BE2C (cell line): ENCODE results near the gene LRRC41.

Experiments used
- DNase-seq: peaks from one replicate; pipeline ENCODE4 v3.0.0-alpha.2; 2020
- H3K27me3 ChIP-seq: fragments of 250-450 bp; sonication (Bioruptor Pico); 2 replicates; pipeline ENCODE4 v1.5.1; 2020; ENCODE audit warnings: mild to moderate bottlenecking
- H3K36me3 ChIP-seq: fragments of 250-450 bp; sonication (Bioruptor Pico); 2 replicates; pipeline ENCODE4 v1.5.1; 2020; ENCODE audit warnings: mild to moderate bottlenecking
- H3K4me1 ChIP-seq: fragments of 250-450 bp; sonication (Bioruptor Pico); 2 replicates; pipeline ENCODE4 v1.5.1; 2020
- H3K4me3 ChIP-seq: 2 replicates; pipeline ENCODE4 v1.5.1; 2011; ENCODE audit warnings: low read depth, low read length
- H3K9me3 ChIP-seq: fragments of 250-450 bp; sonication (Bioruptor Pico); 2 replicates; pipeline ENCODE4 v1.5.1; 2020
- TF ChIP-seq, protein P1 (sequence below): IDR thresholded peaks from 2 replicates; pipeline ENCODE4 v1.5.1; 2012; ENCODE audit warnings: mild to moderate bottlenecking, low read depth, low read length

The LRRC41 gene

DNA sequence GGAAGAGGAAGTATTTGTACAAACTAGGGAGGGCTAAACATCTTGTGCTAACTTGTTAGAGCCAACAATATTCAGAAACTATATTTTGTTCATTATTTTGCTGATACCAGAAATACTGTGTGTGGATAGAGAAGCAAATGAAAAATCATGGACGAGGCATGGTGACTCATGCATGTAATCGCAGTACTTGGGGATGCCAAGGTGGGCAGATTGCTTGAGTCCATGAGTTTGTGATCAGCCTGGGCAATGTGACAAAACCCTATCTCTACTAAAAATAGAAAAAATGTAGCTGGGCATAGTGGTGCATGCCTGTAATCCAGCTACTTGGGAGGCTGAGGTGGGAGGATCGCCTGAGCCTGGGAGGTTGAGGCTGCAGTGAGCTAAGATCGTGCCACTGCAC is 13.4 kb downstream of the LRRC41 start:
- Histone ChIP-seq H3K27me3 (no peaks in the 10 kb centered on the region), H3K9me3 (no peaks in the 10 kb centered on the region)

DNA sequence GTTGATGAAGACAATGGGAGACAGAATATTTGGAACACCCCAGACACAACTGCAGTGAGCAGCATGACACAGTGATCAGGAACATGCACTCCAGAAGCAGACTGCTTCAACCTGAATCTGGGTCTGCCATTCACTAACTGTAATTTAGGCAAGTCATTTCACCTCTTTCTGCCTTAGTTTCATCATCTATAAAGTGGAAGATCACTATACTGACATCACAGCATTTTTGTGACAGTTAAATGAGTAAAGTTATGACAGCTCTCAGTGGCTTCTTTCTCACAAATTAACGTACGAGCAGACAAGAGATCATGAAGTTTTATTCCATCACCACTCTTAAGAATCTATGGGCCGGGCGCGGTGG is 14.3 kb downstream of the LRRC41 start:
- H3K4me1 ChIP-seq, result no peaks in the 10 kb centered on the region
- no peaks in the 10 kb centered on the region for H3K9me3 ChIP-seq
- H3K27me3 ChIP-seq, result no peaks in the 10 kb centered on the region
- peaks cover 5% of the 10 kb centered on the region; the same call in 1 of the 2 replicates for H3K36me3 ChIP-seq
- no peak for DNase-seq
- no peak overlapping the region for H3K4me3 ChIP-seq
- TF ChIP-seq, protein P1, sequence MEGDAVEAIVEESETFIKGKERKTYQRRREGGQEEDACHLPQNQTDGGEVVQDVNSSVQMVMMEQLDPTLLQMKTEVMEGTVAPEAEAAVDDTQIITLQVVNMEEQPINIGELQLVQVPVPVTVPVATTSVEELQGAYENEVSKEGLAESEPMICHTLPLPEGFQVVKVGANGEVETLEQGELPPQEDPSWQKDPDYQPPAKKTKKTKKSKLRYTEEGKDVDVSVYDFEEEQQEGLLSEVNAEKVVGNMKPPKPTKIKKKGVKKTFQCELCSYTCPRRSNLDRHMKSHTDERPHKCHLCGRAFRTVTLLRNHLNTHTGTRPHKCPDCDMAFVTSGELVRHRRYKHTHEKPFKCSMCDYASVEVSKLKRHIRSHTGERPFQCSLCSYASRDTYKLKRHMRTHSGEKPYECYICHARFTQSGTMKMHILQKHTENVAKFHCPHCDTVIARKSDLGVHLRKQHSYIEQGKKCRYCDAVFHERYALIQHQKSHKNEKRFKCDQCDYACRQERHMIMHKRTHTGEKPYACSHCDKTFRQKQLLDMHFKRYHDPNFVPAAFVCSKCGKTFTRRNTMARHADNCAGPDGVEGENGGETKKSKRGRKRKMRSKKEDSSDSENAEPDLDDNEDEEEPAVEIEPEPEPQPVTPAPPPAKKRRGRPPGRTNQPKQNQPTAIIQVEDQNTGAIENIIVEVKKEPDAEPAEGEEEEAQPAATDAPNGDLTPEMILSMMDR, result no peak

More for the DNA sequence above, 13.4 kb downstream of the LRRC41 start:
- Histone ChIP-seq H3K4me3 (no peak overlapping the region), H3K4me1 (no peaks in the 10 kb centered on the region), H3K36me3 (peaks cover 5% of the 10 kb centered on the region; the same call in 1 of the 2 replicates)
- DNase-seq, result no peak
- TF ChIP-seq, protein P1, result no peak

DNA sequence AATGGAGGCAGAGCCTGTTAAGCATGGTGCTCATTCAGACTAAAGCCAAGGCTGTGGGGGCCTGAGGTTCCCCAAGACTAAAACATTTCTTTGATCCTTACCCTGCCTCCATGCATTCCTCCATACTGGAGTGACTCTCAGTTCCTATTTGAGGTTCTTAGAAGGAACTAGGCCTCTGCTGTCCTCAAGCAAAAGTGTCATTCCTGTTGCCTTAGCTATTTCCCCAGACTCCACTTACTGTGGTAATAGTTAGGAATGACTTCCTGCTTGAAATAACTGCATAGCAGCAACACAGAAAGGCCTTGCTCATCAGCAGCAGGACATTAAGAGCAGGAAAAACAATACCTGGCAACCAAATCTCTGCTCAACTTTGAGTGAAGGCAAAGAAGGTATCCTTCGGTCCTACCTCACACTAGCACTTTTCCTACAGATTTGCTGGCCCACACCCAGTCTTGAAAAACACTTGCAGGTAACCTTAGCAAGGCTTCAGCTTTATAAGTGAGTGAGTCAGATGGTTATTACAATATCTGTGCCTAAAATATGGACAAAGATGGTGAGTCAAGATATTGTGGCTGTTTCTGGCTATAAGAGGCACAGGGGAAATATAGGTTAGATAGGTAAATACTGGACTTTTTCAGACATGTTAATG is 14.8 kb downstream of the LRRC41 start:
- TF ChIP-seq, protein P1, result no peak
- DNase-seq, result no peak
- no peaks in the 10 kb centered on the region for H3K9me3 ChIP-seq
- peaks cover 5% of the 10 kb centered on the region; the same call in 1 of the 2 replicates for H3K36me3 ChIP-seq
- no peaks in the 10 kb centered on the region for H3K4me1 ChIP-seq
- no peak overlapping the region for H3K4me3 ChIP-seq
- no peaks in the 10 kb centered on the region for H3K27me3 ChIP-seq

DNA sequence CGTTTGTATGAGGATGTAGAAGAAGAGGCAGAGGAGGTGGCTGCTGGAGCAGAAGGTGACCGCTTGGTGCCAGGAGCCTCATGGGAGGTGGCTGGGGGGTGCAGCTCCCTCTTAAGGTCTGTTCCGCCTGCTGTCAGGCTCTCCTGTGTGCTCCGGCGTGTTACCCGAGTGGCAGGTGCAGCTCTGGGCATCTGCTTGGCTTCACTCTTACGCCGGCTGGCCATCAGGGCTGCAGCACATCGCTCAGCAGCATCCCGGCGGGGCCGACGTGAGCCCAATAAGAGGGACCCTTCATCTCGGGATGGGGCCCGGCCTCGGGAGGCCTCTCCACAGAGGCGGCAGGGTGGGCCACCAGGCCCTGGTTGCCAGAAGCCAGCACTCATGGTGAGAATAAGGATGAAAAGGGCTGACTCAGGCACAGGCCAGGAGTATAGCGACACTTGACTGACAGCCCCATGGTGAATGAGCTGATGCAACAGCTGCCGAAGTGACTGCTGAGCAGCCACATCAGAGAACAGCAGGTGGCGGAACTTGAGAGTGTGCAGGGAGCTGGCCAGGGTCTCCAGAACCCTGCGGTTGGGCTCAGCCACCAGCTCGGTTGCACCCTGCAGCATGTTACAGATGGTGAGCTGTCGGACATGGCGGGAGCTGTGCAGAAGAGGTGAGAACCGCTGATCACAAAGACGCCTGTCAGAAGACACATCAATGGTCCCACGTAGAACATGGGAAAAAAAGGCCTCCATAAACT is 17.5 kb downstream of the LRRC41 start:
- H3K4me3 ChIP-seq, result no peak overlapping the region
- peaks cover 5% of the 10 kb centered on the region; the same call in 1 of the 2 replicates for H3K36me3 ChIP-seq
- no peaks in the 10 kb centered on the region for H3K9me3 ChIP-seq
- DNase-seq, result peak; percentile 16
- no peaks in the 10 kb centered on the region for H3K27me3 ChIP-seq
- no peaks in the 10 kb centered on the region for H3K4me1 ChIP-seq
- TF ChIP-seq, protein P1, result no peak

DNA sequence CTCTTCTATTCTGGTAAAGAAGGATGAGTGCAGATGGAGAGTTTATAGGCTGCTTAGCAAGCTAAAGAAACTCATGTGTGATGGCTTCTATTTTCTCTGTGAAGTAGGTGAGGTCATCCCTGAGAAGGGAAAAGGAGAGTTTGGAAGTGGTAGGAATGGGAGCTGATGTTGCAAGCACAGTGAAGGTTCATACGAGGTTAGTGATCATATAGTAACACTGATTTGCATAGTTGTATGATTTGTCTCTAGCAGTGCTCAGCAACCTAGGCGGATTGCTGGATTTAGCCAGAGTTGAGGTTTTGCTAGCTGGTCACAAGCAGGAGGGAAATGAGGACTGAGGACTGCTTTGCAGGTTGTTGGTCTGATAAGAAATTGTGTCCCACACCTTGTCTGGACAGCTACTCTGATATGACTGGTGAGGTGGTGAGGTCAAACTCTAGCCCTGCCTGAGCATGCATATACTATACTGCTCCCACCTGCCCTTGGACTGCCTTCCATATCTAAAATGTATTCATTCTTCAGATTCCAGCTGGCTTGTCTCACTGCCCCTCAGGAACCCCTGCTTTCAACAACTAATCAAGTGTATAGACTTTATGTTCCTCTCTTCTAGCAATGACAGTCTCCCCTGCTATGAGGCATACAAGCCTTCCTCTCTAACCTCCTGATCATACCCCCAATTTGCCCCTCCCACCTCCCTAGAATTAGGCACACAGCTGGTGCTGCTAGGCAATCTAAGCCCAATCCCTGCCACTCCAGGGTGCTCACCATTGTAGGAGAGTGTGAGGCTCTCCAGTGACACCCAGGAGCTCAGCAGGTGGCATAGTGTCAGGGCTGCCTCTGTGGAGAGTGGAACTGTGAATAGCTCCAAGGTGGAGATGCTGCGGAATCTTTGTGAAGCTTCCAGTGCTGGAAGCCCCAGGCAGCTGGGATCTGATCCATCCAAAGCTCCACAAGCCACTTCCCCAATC is 18.5 kb downstream of the LRRC41 start:
- TF ChIP-seq, protein P1, result no peak
- Histone ChIP-seq H3K4me3 (no peak overlapping the region), H3K36me3 (peaks cover 8% of the 10 kb centered on the region; the same call in 1 of the 2 replicates), H3K9me3 (no peaks in the 10 kb centered on the region), H3K4me1 (no peaks in the 10 kb centered on the region), H3K27me3 (no peaks in the 10 kb centered on the region)
- no peak for DNase-seq
